HPDE6-E6E7 (cell line): ENCODE data around the gene HHEX.

Experiments
- DNase-seq: peaks from one replicate; pipeline ENCODE4 v3.0.0; 2011; ENCODE audit warnings: missing footprints; ENCODE audit errors: extremely low spot score

The HHEX gene

GRCh38 chr10:92692697-92693533 lies 3.2 kb downstream of the HHEX start:
- DNase-seq, result no peak

GRCh38 chr10:92693534-92693893 lies 3.8 kb downstream of the HHEX start:
- DNase-seq, result no peak

GRCh38 chr10:92695679-92696605 lies 6.2 kb downstream of the HHEX start:
- DNase-seq, result peak; percentile 41

GRCh38 chr10:92696606-92697383 lies 7.0 kb downstream of the HHEX start:
- DNase-seq, result no peak

GRCh38 chr10:92697663-92698511 lies 8.1 kb downstream of the HHEX start:
- DNase-seq, result no peak

GRCh38 chr10:92699193-92699517 lies 9.4 kb downstream of the HHEX start:
- DNase-seq, result no peak

- DNase-seq, result no peak
Measured at GRCh38 chr10:92699518-92700381, 10.0 kb downstream of the HHEX start.

- DNase-seq, result no peak
Measured at GRCh38 chr10:92702301-92702916, 12.7 kb downstream of the HHEX start.

GRCh38 chr10:92712016-92712889 lies 22.5 kb downstream of the HHEX start:
- no peak for DNase-seq

- no peak for DNase-seq
Measured at GRCh38 chr10:92714152-92714845, 24.5 kb downstream of the HHEX start.

GRCh38 chr10:92714872-92715271 lies 25.1 kb downstream of the HHEX start:
- no peak for DNase-seq

- DNase-seq, result no peak
Measured at GRCh38 chr10:92719991-92720830, 30.5 kb downstream of the HHEX start.

GRCh38 chr10:92720831-92721165 lies 31.0 kb downstream of the HHEX start:
- DNase-seq, result no peak

- DNase-seq, result no peak
Measured at GRCh38 chr10:92722349-92722748, 32.6 kb downstream of the HHEX start.

GRCh38 chr10:92727141-92727540 lies 37.4 kb downstream of the HHEX start:
- DNase-seq, result no peak

GRCh38 chr10:92727550-92727949 lies 37.8 kb downstream of the HHEX start:
- no peak for DNase-seq

GRCh38 chr10:92729886-92730285 lies 40.1 kb downstream of the HHEX start:
- no peak for DNase-seq
